ENCODE measurements around the gene KCNH1.

DNA sequence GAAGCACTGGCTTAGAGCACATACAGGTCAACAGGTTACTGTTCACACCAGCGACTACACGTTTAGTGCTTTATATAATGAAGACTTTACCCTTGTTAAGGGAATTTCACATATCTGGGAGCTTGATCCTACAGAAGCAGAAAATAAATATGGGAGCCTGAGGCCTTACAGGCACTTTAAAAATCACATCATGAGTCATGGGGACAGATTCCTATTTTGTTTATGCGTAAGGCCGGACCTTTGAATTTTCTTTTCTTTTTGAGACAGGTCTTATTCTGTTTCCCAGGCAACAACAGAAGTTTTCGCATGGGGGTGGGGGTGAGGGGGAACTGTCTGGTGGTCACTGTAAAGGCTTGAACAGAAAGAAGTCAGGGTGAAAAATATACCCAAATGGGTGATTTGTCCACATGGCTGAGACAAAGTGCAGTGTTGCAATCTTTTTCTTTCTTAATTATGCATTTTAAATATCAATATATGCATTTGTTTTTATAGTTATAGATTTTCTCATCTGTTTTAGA lies 276.7 kb downstream of the KCNH1 start:
- TF ChIP-seq CTCF (conservative IDR thresholded peaks at IDR 0.05; ENCODE audit: low read depth in 2 of 2) (no peak), EZH2phosphoT487 (IDR thresholded peaks at IDR 0.05; ENCODE audit: unreplicated experiment) (no peak), POLR2AphosphoS5 (IDR thresholded peaks at IDR 0.05; ENCODE audit: low read depth) (no peak), EZH2 (IDR thresholded peaks at IDR 0.05; ENCODE audit: low read depth, unreplicated experiment) (no peak), REST (IDR thresholded peaks at IDR 0.05; ENCODE audit: unreplicated experiment) (no peak), NANOG (IDR thresholded peaks at IDR 0.05; ENCODE audit: borderline replicate concordance) (no peak), CREB1 (CRISPR knock-in tag; IDR thresholded peaks at IDR 0.05; ENCODE audit: low read depth) (no peak), ZNF462 (CRISPR knock-in tag; IDR thresholded peaks at IDR 0.05) (no peak), ZNF331 (CRISPR knock-in tag; IDR thresholded peaks at IDR 0.05; ENCODE audit: low read depth) (no peak), JUNB (IDR thresholded peaks at IDR 0.05; ENCODE audit: unreplicated experiment) (no peak), STAT1 (IDR thresholded peaks at IDR 0.05; ENCODE audit: unreplicated experiment) (no peak), ZNF114 (CRISPR knock-in tag; IDR thresholded peaks at IDR 0.05) (no peak)
- TF ChIP-seq, protein P1, sequence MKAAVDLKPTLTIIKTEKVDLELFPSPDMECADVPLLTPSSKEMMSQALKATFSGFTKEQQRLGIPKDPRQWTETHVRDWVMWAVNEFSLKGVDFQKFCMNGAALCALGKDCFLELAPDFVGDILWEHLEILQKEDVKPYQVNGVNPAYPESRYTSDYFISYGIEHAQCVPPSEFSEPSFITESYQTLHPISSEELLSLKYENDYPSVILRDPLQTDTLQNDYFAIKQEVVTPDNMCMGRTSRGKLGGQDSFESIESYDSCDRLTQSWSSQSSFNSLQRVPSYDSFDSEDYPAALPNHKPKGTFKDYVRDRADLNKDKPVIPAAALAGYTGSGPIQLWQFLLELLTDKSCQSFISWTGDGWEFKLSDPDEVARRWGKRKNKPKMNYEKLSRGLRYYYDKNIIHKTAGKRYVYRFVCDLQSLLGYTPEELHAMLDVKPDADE (IDR thresholded peaks at IDR 0.05), result no peak

Data from GM23338 (cell line).